ENCODE measurements around the gene KLF11.

KLF11 gene

GRCh38 chr2:10056439-10056838 lies 13.1 kb downstream of the KLF11 start:
- Histone ChIP-seq H3K9me2 (replicated peaks; ENCODE audit: insufficient read depth, low read length) (no peaks in the 10 kb centered on the region), H3K9me3 (replicated peaks; ENCODE audit: insufficient read depth, low read length) (no peaks in the 10 kb centered on the region), H3F3A (ENCODE audit: insufficient read depth, low read length) (no peaks in the 10 kb centered on the region), H3K36me3 (replicated peaks; ENCODE audit: insufficient read depth, low read length) (peaks cover 7% of the 10 kb centered on the region; the same call in 1 of the 2 replicates), H3K4me2 (ENCODE audit: low read depth, low read length) (no peak overlapping the region), H4K20me1 (ENCODE audit: insufficient read depth, low read length) (no peaks in the 10 kb centered on the region), H3K27me3 (replicated peaks; ENCODE audit: insufficient read depth, low read length) (0 out of 2 replicates have a peak, but pooled peaks cover 4% of the 10 kb centered on the region), H2AFZ (ENCODE audit: low read length) (no peak overlapping the region), H3K27ac (ENCODE audit: low read length) (no peak overlapping the region), H3K9ac (ENCODE audit: low read length) (no peak overlapping the region), H3K4me1 (ENCODE audit: low read length) (no peaks in the 10 kb centered on the region), H3K79me2 (ENCODE audit: low read length) (no peaks in the 10 kb centered on the region), H3K4me3 (ENCODE audit: low read length) (no peak overlapping the region)
- TF ChIP-seq EZH2phosphoT487 (IDR thresholded peaks at IDR 0.05; ENCODE audit: low read length) (no peak), EZH2 (optimal IDR thresholded peaks at IDR 0.05; ENCODE audit: low read depth, low read length) (no peak), CTCF (IDR thresholded peaks at IDR 0.05; ENCODE audit: low read length) (no peak)
- no peak for DNase-seq

GRCh38 chr2:10057231-10058107 lies 14.1 kb downstream of the KLF11 start:
- no peak overlapping the region for H3K4me2 ChIP-seq (ENCODE audit: low read depth, low read length)
- no peak overlapping the region for H3K27ac ChIP-seq (ENCODE audit: low read length)
- H3F3A ChIP-seq (ENCODE audit: insufficient read depth, low read length), result no peaks in the 10 kb centered on the region
- no peaks in the 10 kb centered on the region for H3K9me2 ChIP-seq (replicated peaks; ENCODE audit: insufficient read depth, low read length)
- H3K4me1 ChIP-seq (ENCODE audit: low read length), result no peaks in the 10 kb centered on the region
- no peak for TF ChIP-seq EZH2 (optimal IDR thresholded peaks at IDR 0.05; ENCODE audit: low read depth, low read length)
- no peak for TF ChIP-seq EZH2phosphoT487 (IDR thresholded peaks at IDR 0.05; ENCODE audit: low read length)
- no peak for TF ChIP-seq CTCF (IDR thresholded peaks at IDR 0.05; ENCODE audit: low read length)
- H3K9ac ChIP-seq (ENCODE audit: low read length), result no peak overlapping the region
- H3K27me3 ChIP-seq (replicated peaks; ENCODE audit: insufficient read depth, low read length), result 0 out of 2 replicates have a peak, but pooled peaks cover 4% of the 10 kb centered on the region
- H3K79me2 ChIP-seq (ENCODE audit: low read length), result no peaks in the 10 kb centered on the region
- H3K9me3 ChIP-seq (replicated peaks; ENCODE audit: insufficient read depth, low read length), result no peaks in the 10 kb centered on the region
- DNase-seq, result no peak
- no peaks in the 10 kb centered on the region for H4K20me1 ChIP-seq (ENCODE audit: insufficient read depth, low read length)
- 0 out of 2 replicates have a peak, but pooled peaks cover under 1% of the 10 kb centered on the region for H3K36me3 ChIP-seq (replicated peaks; ENCODE audit: insufficient read depth, low read length)
- no peak overlapping the region for H3K4me3 ChIP-seq (ENCODE audit: low read length)
- H2AFZ ChIP-seq (ENCODE audit: low read length), result no peak overlapping the region

- no peaks in the 10 kb centered on the region for H3K79me2 ChIP-seq (ENCODE audit: low read length)
- no peak overlapping the region for H3K27ac ChIP-seq (ENCODE audit: low read length)
- no peaks in the 10 kb centered on the region for H3K36me3 ChIP-seq (replicated peaks; ENCODE audit: insufficient read depth, low read length)
- H3K9me2 ChIP-seq (replicated peaks; ENCODE audit: insufficient read depth, low read length), result no peaks in the 10 kb centered on the region
- H3K4me3 ChIP-seq (ENCODE audit: low read length), result no peak overlapping the region
- no peak overlapping the region for H2AFZ ChIP-seq (ENCODE audit: low read length)
- no peaks in the 10 kb centered on the region for H3K4me1 ChIP-seq (ENCODE audit: low read length)
- no peak overlapping the region for H3K4me2 ChIP-seq (ENCODE audit: low read depth, low read length)
- no peak for TF ChIP-seq EZH2 (optimal IDR thresholded peaks at IDR 0.05; ENCODE audit: low read depth, low read length)
- TF ChIP-seq CTCF (IDR thresholded peaks at IDR 0.05; ENCODE audit: low read length), result no peak
- no peak for TF ChIP-seq EZH2phosphoT487 (IDR thresholded peaks at IDR 0.05; ENCODE audit: low read length)
- no peak for DNase-seq
- no peak overlapping the region for H3K9ac ChIP-seq (ENCODE audit: low read length)
- no peaks in the 10 kb centered on the region for H3F3A ChIP-seq (ENCODE audit: insufficient read depth, low read length)
- H4K20me1 ChIP-seq (ENCODE audit: insufficient read depth, low read length), result no peaks in the 10 kb centered on the region
- no peaks in the 10 kb centered on the region for H3K9me3 ChIP-seq (replicated peaks; ENCODE audit: insufficient read depth, low read length)
- 0 out of 2 replicates have a peak, but pooled peaks cover 4% of the 10 kb centered on the region for H3K27me3 ChIP-seq (replicated peaks; ENCODE audit: insufficient read depth, low read length)
Observed at GRCh38 chr2:10058251-10059015, 15.1 kb downstream of the KLF11 start.

Measured in MM.1S (cell line).